Testis (tissue), 2 donors: ENCODE measurements around the gene KDM2A.

Experiments used
- POLR2A ChIP-seq: fragments of 450-650 bp; IDR thresholded peaks from one replicate; pipeline ENCODE4 v1.6.1; 2017; ENCODE audit warnings: antibody characterized with exemption, mild to moderate bottlenecking, moderate library complexity
- TF ChIP-seq, protein P1 (sequence below), 3 experiments: fragments of 450-650 bp in 2 of 3; fragments of 200-600 bp in 1 of 3; sonication (generic) in 1 of 3; IDR thresholded peaks; one replicate each; pipeline ENCODE4 v1.5.1; 2016 to 2019; ENCODE audit warnings: antibody characterized with exemption in 3 of 3, mild to moderate bottlenecking in 2 of 3, moderate library complexity in 1 of 3

DNA sequence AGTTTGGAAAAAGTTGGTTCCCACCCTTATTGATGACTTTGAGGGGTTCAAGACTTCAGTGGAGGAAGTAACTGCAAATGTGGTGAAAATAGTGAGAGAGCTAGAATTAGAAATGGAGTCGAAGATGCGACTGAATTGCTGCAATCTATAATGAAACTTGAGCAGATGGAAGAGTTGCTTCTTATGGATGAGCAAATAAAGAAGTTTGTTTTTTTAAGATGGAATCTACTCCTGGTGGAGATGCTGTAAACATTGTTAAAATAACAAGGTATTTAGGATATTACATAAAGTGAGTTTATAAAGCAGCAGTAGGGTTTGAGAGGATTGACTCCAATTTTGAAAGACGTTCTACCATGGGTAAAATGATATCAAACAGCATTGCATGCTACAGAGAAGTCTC is 83.0 kb downstream of the KDM2A start:
- TF ChIP-seq POLR2A: no peak
- TF ChIP-seq, protein P1, sequence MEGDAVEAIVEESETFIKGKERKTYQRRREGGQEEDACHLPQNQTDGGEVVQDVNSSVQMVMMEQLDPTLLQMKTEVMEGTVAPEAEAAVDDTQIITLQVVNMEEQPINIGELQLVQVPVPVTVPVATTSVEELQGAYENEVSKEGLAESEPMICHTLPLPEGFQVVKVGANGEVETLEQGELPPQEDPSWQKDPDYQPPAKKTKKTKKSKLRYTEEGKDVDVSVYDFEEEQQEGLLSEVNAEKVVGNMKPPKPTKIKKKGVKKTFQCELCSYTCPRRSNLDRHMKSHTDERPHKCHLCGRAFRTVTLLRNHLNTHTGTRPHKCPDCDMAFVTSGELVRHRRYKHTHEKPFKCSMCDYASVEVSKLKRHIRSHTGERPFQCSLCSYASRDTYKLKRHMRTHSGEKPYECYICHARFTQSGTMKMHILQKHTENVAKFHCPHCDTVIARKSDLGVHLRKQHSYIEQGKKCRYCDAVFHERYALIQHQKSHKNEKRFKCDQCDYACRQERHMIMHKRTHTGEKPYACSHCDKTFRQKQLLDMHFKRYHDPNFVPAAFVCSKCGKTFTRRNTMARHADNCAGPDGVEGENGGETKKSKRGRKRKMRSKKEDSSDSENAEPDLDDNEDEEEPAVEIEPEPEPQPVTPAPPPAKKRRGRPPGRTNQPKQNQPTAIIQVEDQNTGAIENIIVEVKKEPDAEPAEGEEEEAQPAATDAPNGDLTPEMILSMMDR (IDR thresholded peaks at IDR 0.05): no peak
